ENCODE results near the gene MRPL11. TPM values are rescaled to one million over a fixed set of nuclear protein-coding genes. Genes with fewer than 3 reads are reported as not detected.

MRPL11 gene
- total and polyA plus RNA-seq, 10 of the 15 experiments (the other 5 are each of a cell fraction or from before 2014, with no cell fraction given): 43.5 to 248 (median 109) TPM

DNA sequence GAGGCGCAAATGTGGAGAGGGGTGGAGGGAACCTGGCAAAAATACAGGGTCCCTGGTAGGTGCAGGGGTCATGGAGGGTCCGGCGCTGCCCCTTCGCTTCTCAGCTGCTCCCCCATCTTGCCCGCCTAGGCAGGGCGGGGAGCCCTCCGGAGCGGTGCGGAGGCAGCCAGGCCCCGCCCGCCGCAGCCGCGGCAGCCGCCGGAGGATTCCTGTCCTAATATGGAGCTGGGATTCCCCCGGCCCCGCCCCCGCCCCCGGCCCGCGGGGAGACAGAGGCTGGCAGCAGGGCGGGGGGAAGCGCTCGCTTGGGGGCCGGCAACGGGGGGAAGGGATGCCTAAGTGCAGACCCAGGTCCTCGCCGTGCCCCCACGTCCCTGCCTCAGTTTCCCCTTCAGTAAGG is 18.8 kb downstream of the MRPL11 start:
- Histone ChIP-seq H3K9me3 (replicated peaks; ENCODE audit: control insufficient read depth, insufficient read depth, low read length) (no peaks in the 10 kb centered on the region; the same call in 2 of the 3 replicates), H3K9ac (ENCODE audit: control insufficient read depth, insufficient read depth, low read length) (no peak overlapping the region), H2AFZ (ENCODE audit: control insufficient read depth, low read depth, low read length) (no peak overlapping the region), H3K79me2 (ENCODE audit: control insufficient read depth, insufficient read depth, low read length) (no peaks in the 10 kb centered on the region), H3K4me3 (no peak overlapping the region), H4K20me1 (ENCODE audit: control insufficient read depth, insufficient read depth) (peaks cover 4% of the 10 kb centered on the region; the same call in 1 of the 2 replicates), H3K27ac (ENCODE audit: control insufficient read depth, insufficient read depth) (no peak overlapping the region), H3K27me3 (replicated peaks in 1 of 2; ENCODE audit: control insufficient read depth in 2 of 2, insufficient read depth in 2 of 2, low read length in 1 of 2) (peaks cover 0 to 8% of the 10 kb centered on the region in 2 experiments; a peak in 1 of 4 replicates), H3K36me3 (ENCODE audit: control insufficient read depth in 2 of 2, insufficient read depth in 2 of 2, low read length in 1 of 2) (no peaks in the 10 kb centered on the region), H3K4me1 (ENCODE audit: control insufficient read depth, insufficient read depth, low read length) (peaks cover 3% of the 10 kb centered on the region; the same call in 1 of the 2 replicates), H3K4me2 (ENCODE audit: control insufficient read depth, insufficient read depth) (no peak overlapping the region)
- ChIA-PET CTCF (interaction anchor here (2.4 kb wide), 1 partner anchor 258 kb away, joined by 13 read pairs; the partner anchor contains the start of gene RBM4B), POLR2A (no interaction called here), SMC1A (ENCODE audit: uncharacterized antibody, unreplicated experiment) (no interaction called here), RAD21 (ENCODE audit: unreplicated experiment) (interaction anchor here (1.0 kb wide), 1 partner anchor 258 kb away, joined by 4 read pairs; the partner anchor contains the start of gene RBM4B)
- FAIRE-seq (no peak), ATAC-seq (no peak), DNase-seq (ENCODE audit: low read depth, low spot score) (no peak)
- in situ Hi-C loops (cut with MboI) (no loop called here), intact Hi-C loops (cut with micrococcal nuclease; ENCODE audit: unreplicated experiment) (no loop called here)
- BruUV-seq (replicated peaks): no TSS peak
- 11% methylated on average over 20 of the region's 30 CpGs for WGBS (ENCODE audit: insufficient coverage, insufficient replicate concordance, low lambda C conversion rate, missing lambda C conversion rate)
- no peak for TF ChIP-seq CHD1 (IDR thresholded peaks at IDR 0.05; ENCODE audit: low read depth, low read length)
- TF ChIP-seq EGR1 (IDR thresholded peaks at IDR 0.05; ENCODE audit: borderline replicate concordance in 1 of 2, low read depth in 2 of 2, low read length in 2 of 2): no peak
- no peak for TF ChIP-seq SMARCA5 (IDR thresholded peaks at IDR 0.05)
- TF ChIP-seq ETV6 (conservative IDR thresholded peaks at IDR 0.05 in 1 of 2, IDR thresholded peaks at IDR 0.05 in 1 of 2; ENCODE audit: borderline replicate concordance in 1 of 2, low read depth in 1 of 2): no peak
- no peak for TF ChIP-seq BRCA1 (IDR thresholded peaks at IDR 0.05; ENCODE audit: low read depth, low read length)
- TF ChIP-seq CHD2 (IDR thresholded peaks at IDR 0.05; ENCODE audit: borderline replicate concordance, low read depth, low read length): no peak
- TF ChIP-seq RBBP5 (conservative IDR thresholded peaks at IDR 0.05): no peak
- no peak for TF ChIP-seq MEF2A (IDR thresholded peaks at IDR 0.05; ENCODE audit: insufficient read depth, low read depth, low read length)
- TF ChIP-seq MXI1 (IDR thresholded peaks at IDR 0.05; ENCODE audit: low read depth, low read length): no peak
- TF ChIP-seq, protein P1, sequence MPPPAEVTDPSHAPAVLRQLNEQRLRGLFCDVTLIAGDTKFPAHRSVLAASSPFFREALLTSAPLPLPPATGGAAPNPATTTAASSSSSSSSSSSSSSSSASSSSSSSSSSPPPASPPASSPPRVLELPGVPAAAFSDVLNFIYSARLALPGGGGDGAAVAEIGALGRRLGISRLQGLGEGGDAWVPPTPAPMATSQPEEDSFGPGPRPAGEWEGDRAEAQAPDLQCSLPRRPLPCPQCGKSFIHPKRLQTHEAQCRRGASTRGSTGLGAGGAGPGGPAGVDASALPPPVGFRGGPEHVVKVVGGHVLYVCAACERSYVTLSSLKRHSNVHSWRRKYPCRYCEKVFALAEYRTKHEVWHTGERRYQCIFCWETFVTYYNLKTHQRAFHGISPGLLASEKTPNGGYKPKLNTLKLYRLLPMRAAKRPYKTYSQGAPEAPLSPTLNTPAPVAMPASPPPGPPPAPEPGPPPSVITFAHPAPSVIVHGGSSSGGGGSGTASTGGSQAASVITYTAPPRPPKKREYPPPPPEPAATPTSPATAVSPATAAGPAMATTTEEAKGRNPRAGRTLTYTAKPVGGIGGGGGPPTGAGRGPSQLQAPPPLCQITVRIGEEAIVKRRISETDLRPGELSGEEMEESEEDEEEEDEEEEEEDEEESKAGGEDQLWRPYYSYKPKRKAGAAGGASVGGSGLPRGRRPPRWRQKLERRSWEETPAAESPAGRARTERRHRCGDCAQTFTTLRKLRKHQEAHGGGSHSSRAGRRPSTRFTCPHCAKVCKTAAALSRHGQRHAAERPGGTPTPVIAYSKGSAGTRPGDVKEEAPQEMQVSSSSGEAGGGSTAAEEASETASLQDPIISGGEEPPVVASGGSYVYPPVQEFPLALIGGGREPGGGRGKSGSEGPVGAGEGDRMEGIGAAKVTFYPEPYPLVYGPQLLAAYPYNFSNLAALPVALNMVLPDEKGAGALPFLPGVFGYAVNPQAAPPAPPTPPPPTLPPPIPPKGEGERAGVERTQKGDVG (CRISPR knock-in tag; IDR thresholded peaks at IDR 0.05): no peak
- no peak for TF ChIP-seq NFYB (IDR thresholded peaks at IDR 0.05; ENCODE audit: insufficient read depth, low read depth, low read length)
- TF ChIP-seq, protein P2, sequence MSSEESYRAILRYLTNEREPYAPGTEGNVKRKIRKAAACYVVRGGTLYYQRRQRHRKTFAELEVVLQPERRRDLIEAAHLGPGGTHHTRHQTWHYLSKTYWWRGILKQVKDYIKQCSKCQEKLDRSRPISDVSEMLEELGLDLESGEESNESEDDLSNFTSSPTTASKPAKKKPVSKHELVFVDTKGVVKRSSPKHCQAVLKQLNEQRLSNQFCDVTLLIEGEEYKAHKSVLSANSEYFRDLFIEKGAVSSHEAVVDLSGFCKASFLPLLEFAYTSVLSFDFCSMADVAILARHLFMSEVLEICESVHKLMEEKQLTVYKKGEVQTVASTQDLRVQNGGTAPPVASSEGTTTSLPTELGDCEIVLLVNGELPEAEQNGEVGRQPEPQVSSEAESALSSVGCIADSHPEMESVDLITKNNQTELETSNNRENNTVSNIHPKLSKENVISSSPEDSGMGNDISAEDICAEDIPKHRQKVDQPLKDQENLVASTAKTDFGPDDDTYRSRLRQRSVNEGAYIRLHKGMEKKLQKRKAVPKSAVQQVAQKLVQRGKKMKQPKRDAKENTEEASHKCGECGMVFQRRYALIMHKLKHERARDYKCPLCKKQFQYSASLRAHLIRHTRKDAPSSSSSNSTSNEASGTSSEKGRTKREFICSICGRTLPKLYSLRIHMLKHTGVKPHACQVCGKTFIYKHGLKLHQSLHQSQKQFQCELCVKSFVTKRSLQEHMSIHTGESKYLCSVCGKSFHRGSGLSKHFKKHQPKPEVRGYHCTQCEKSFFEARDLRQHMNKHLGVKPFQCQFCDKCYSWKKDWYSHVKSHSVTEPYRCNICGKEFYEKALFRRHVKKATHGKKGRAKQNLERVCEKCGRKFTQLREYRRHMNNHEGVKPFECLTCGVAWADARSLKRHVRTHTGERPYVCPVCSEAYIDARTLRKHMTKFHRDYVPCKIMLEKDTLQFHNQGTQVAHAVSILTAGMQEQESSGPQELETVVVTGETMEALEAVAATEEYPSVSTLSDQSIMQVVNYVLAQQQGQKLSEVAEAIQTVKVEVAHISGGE (CRISPR knock-in tag; IDR thresholded peaks at IDR 0.05): no peak
- no peak for TF ChIP-seq SREBF1 (IDR thresholded peaks at IDR 0.05; ENCODE audit: low read length)
- no peak for TF ChIP-seq BCL11A (IDR thresholded peaks at IDR 0.05; ENCODE audit: low read depth, low read length)
- no peak for TF ChIP-seq PAX8 (IDR thresholded peaks at IDR 0.05)

Measured in GM12878 (cell line).